ENCODE measurements around the gene MIPOL1. TPM values are rescaled to one million over a fixed set of nuclear protein-coding genes. Genes with fewer than 3 reads are reported as not detected.

MIPOL1 gene
- total and polyA plus RNA-seq, 2 of the 13 experiments (the other 11 are each of a cell fraction or from before 2014, with no cell fraction given) = 8.6 to 34.2 TPM

GRCh38 chr14:37594971-37595808, 397.5 kb downstream of the MIPOL1 start, which contains the start of the genes FOXA1 and TTC6 (continued):
- TF ChIP-seq FOXP4 (CRISPR knock-in tag; IDR thresholded peaks at IDR 0.05) (peak; percentile 64; the same call in 1 of the 2 replicates), ZNF790 (CRISPR knock-in tag; IDR thresholded peaks at IDR 0.05; ENCODE audit: borderline replicate concordance) (no peak), FIP1L1 (IDR thresholded peaks at IDR 0.05; ENCODE audit: borderline replicate concordance, insufficient read depth, low read depth, low read length) (no peak; the same call in 1 of the 2 replicates), NRL (CRISPR knock-in tag; IDR thresholded peaks at IDR 0.05; ENCODE audit: borderline replicate concordance) (no peak), NFIB (CRISPR knock-in tag; IDR thresholded peaks at IDR 0.05; ENCODE audit: borderline replicate concordance) (no peak), ZNF644 (CRISPR knock-in tag; IDR thresholded peaks at IDR 0.05; ENCODE audit: low read depth) (no peak), CCDC6 (CRISPR knock-in tag; IDR thresholded peaks at IDR 0.05) (peak; percentile 93; the same call in 1 of the 2 replicates), ZNF569 (CRISPR knock-in tag; IDR thresholded peaks at IDR 0.05; ENCODE audit: borderline replicate concordance) (peak; percentile 37; the same call in 1 of the 2 replicates), GZF1 (CRISPR knock-in tag; IDR thresholded peaks at IDR 0.05) (no peak), KLF15 (CRISPR knock-in tag; IDR thresholded peaks at IDR 0.05; ENCODE audit: borderline replicate concordance) (no peak), NR2C2 (CRISPR knock-in tag; IDR thresholded peaks at IDR 0.05; ENCODE audit: borderline replicate concordance) (no peak), TSC22D2 (CRISPR knock-in tag; IDR thresholded peaks at IDR 0.05; ENCODE audit: borderline replicate concordance) (peak; percentile 27; the same call in 1 of the 2 replicates), KAT8 (CRISPR knock-in tag; IDR thresholded peaks at IDR 0.05) (no peak), SRY (CRISPR knock-in tag; IDR thresholded peaks at IDR 0.05) (peak; percentile 25; the same call in 1 of the 2 replicates), KMT2B (CRISPR knock-in tag; IDR thresholded peaks at IDR 0.05) (peak; percentile 27; the same call in 1 of the 2 replicates), PLRG1 (conservative IDR thresholded peaks at IDR 0.05) (no peak), RFX1 (IDR thresholded peaks at IDR 0.05) (no peak), MAZ (IDR thresholded peaks at IDR 0.05; ENCODE audit: borderline replicate concordance, low read depth, low read length) (peak; percentile 81), MAZ (CRISPR knock-in tag; IDR thresholded peaks at IDR 0.05; ENCODE audit: low read depth) (no peak; the same call in none of the 2 replicates), ARID3A (IDR thresholded peaks at IDR 0.05; ENCODE audit: low read depth, low read length) (no peak), ZNF446 (CRISPR knock-in tag; IDR thresholded peaks at IDR 0.05) (peak; percentile 82), RBM39 (IDR thresholded peaks at IDR 0.05; ENCODE audit: low read depth, low read length, poor library complexity, severe bottlenecking) (no peak), RFXANK (CRISPR knock-in tag; IDR thresholded peaks at IDR 0.05) (no peak), SP140L (CRISPR knock-in tag; IDR thresholded peaks at IDR 0.05; ENCODE audit: borderline replicate concordance) (peak; percentile 9; the same call in 1 of the 2 replicates), MTERF4 (CRISPR knock-in tag; IDR thresholded peaks at IDR 0.05) (peak; percentile 93)
